Skeletal muscle cell (primary cell): ENCODE results near the gene NRROS.
"Not testable (repeated sequence)": the region's sequence is repeated elsewhere in the genome, so short reads cannot be mapped to it uniquely, and the experiment has no call there.

Experiments used
- DNase-seq: peaks from one replicate; pipeline ENCODE4 v3.0.0-alpha.2; 2010; ENCODE audit warnings: low read depth
- H3K4me3 ChIP-seq: 2 replicates; pipeline ENCODE4 v1.5.1; 2011; ENCODE audit warnings: low read depth, mild to moderate bottlenecking, control low read depth, low read length, moderate library complexity

Gene NRROS

GRCh38 chr3:196621611-196622010 is 17.9 kb upstream of the NRROS start:
- H3K4me3 ChIP-seq = no peak overlapping the region
- DNase-seq = no peak

- H3K4me3 ChIP-seq = no peak overlapping the region
- no peak for DNase-seq
Measured at GRCh38 chr3:196624067-196624790, 15.3 kb upstream of the NRROS start.

- no peak overlapping the region for H3K4me3 ChIP-seq
- DNase-seq = no peak
Measured at GRCh38 chr3:196624907-196625306, 14.6 kb upstream of the NRROS start.

GRCh38 chr3:196625331-196625730 is 14.2 kb upstream of the NRROS start:
- H3K4me3 ChIP-seq = no peak overlapping the region
- no peak for DNase-seq

GRCh38 chr3:196627918-196628231 is 11.6 kb upstream of the NRROS start:
- no peak overlapping the region for H3K4me3 ChIP-seq
- no peak for DNase-seq

- H3K4me3 ChIP-seq = no peak overlapping the region
- DNase-seq = no peak
Measured at GRCh38 chr3:196629228-196629627, 10.3 kb upstream of the NRROS start.

GRCh38 chr3:196631682-196632045 is 7.8 kb upstream of the NRROS start:
- peak overlapping the region; percentile 68 for H3K4me3 ChIP-seq
- no peak for DNase-seq

GRCh38 chr3:196632046-196632751 is 7.3 kb upstream of the NRROS start:
- peak overlapping the region; percentile 68 for H3K4me3 ChIP-seq
- DNase-seq = no peak

- H3K4me3 ChIP-seq = no peak overlapping the region
- DNase-seq = no peak
Measured at GRCh38 chr3:196633555-196634151, 5.8 kb upstream of the NRROS start.

GRCh38 chr3:196634224-196634623 is 5.3 kb upstream of the NRROS start:
- H3K4me3 ChIP-seq = no peak overlapping the region
- DNase-seq = no peak

GRCh38 chr3:196634829-196635228 is 4.7 kb upstream of the NRROS start:
- H3K4me3 ChIP-seq = no peak overlapping the region
- no peak for DNase-seq

GRCh38 chr3:196636369-196637349 is 2.8 kb upstream of the NRROS start:
- no peak overlapping the region for H3K4me3 ChIP-seq
- no peak for DNase-seq

GRCh38 chr3:196637941-196638340 is 1.6 kb upstream of the NRROS start:
- DNase-seq, H3K4me3 ChIP-seq: not testable (repeated sequence)

- no peak for DNase-seq
- peak overlapping the region; percentile 47 for H3K4me3 ChIP-seq
Measured at GRCh38 chr3:196638861-196639482, 522 bp upstream of the NRROS start.

- DNase-seq = no peak
- no peak overlapping the region for H3K4me3 ChIP-seq
Measured at GRCh38 chr3:196640297-196641018, 964 bp downstream of the NRROS start.

- DNase-seq = no peak
- H3K4me3 ChIP-seq = no peak overlapping the region
Measured at GRCh38 chr3:196641333-196642054, 2.0 kb downstream of the NRROS start.

- no peak overlapping the region for H3K4me3 ChIP-seq
- no peak for DNase-seq
Measured at GRCh38 chr3:196642434-196642833, 2.9 kb downstream of the NRROS start.

- H3K4me3 ChIP-seq = no peak overlapping the region
- DNase-seq = no peak
Measured at GRCh38 chr3:196643201-196643749, 3.8 kb downstream of the NRROS start.
